ENCODE measurements around the gene DAPL1.

Gene DAPL1

DNA sequence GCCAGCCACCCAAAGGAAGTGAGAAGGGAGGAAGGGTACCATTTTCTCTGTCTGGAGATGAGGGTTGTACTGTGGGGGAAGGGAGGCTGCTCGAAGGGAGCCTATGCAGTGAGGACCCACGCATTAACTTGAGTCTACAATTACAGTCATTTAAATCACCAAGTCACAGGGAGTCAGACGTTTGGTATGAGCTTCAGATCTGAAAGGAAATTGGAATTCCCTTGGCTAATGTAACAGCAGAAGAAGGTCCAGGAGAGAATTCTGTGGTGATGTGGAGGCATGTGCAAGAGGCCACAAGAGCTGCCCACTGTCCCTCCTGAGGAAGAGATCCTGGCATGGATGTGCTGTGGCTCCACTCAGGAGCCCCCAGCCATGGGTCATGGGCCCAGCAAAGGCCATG, 22.5 kb downstream of the DAPL1 start:
- TF ChIP-seq, protein P1, sequence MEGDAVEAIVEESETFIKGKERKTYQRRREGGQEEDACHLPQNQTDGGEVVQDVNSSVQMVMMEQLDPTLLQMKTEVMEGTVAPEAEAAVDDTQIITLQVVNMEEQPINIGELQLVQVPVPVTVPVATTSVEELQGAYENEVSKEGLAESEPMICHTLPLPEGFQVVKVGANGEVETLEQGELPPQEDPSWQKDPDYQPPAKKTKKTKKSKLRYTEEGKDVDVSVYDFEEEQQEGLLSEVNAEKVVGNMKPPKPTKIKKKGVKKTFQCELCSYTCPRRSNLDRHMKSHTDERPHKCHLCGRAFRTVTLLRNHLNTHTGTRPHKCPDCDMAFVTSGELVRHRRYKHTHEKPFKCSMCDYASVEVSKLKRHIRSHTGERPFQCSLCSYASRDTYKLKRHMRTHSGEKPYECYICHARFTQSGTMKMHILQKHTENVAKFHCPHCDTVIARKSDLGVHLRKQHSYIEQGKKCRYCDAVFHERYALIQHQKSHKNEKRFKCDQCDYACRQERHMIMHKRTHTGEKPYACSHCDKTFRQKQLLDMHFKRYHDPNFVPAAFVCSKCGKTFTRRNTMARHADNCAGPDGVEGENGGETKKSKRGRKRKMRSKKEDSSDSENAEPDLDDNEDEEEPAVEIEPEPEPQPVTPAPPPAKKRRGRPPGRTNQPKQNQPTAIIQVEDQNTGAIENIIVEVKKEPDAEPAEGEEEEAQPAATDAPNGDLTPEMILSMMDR (conservative IDR thresholded peaks at IDR 0.05; ENCODE audit: low read length): no peak
- peak; percentile 82 for DNase-seq (ENCODE audit: low read depth)
- no peak overlapping the region for H3K4me3 ChIP-seq (ENCODE audit: low read length)

- no peak for DNase-seq (ENCODE audit: low read depth)
- no peak overlapping the region for H3K4me3 ChIP-seq (ENCODE audit: low read length)
- TF ChIP-seq, protein P1 (conservative IDR thresholded peaks at IDR 0.05; ENCODE audit: low read length): no peak
Measured at GRCh38 chr2:158818511-158818910, 23.4 kb downstream of the DAPL1 start.

DNA sequence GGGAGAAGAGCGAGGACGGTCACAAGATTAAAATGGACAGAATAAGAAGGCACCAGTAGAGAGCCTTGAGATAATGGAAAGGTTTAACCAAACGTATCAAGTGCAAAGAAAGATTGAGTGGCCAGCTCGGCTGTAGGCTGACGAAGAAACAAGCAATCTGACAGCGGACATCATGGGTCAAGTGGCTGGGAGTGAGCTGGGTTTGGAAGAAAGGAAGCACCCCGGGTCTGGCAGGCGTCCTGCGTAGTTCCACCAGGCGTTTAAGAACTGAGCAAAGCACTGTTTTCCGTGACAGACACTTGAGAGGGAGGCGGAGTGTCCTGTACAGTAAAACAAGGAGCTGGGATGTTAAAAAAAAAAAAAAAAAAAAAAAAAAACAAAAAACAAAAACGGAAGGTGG, 27.1 kb downstream of the DAPL1 start:
- no peak for DNase-seq (ENCODE audit: low read depth)
- H3K4me3 ChIP-seq (ENCODE audit: low read length): no peak overlapping the region
- TF ChIP-seq, protein P1 (conservative IDR thresholded peaks at IDR 0.05; ENCODE audit: low read length): no peak

- TF ChIP-seq, protein P1 (conservative IDR thresholded peaks at IDR 0.05; ENCODE audit: low read length): no peak
- no peak for DNase-seq (ENCODE audit: low read depth)
- H3K4me3 ChIP-seq (ENCODE audit: low read length): no peak overlapping the region
Measured at GRCh38 chr2:158823486-158824237, 28.5 kb downstream of the DAPL1 start.

- H3K4me3 ChIP-seq (ENCODE audit: low read length): no peak overlapping the region
- TF ChIP-seq, protein P1 (conservative IDR thresholded peaks at IDR 0.05; ENCODE audit: low read length): no peak
- DNase-seq (ENCODE audit: low read depth): no peak
Measured at GRCh38 chr2:158825021-158825420, 29.9 kb downstream of the DAPL1 start.

DNA sequence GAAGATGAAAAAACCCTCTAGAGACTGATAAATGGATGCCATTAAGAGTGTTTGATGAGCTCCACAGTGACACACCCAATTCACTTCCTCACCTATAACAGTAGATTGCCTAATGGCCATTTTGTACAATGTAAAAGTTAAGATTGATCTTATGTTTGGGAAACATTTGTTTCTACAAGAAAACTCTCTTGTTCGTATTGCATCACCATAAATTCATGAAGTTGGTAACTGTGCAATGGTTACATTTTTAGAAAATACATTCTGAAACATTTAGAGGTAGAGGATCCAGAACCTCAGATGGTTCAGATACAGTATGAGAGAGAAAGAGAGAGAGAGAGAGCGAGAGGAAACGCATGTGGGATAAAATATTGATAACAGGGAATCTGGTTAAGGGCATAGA, 31.8 kb downstream of the DAPL1 start:
- TF ChIP-seq, protein P1 (conservative IDR thresholded peaks at IDR 0.05; ENCODE audit: low read length): no peak
- DNase-seq (ENCODE audit: low read depth): no peak
- no peak overlapping the region for H3K4me3 ChIP-seq (ENCODE audit: low read length)

GRCh38 chr2:158828378-158829164, 33.5 kb downstream of the DAPL1 start:
- peak; percentile 73 for DNase-seq (ENCODE audit: low read depth)
- H3K4me3 ChIP-seq (ENCODE audit: low read length): no peak overlapping the region
- TF ChIP-seq, protein P1 (conservative IDR thresholded peaks at IDR 0.05; ENCODE audit: low read length): no peak

All from AG10803 (cell line).